ENCODE data around the gene ADCY6.

DNA sequence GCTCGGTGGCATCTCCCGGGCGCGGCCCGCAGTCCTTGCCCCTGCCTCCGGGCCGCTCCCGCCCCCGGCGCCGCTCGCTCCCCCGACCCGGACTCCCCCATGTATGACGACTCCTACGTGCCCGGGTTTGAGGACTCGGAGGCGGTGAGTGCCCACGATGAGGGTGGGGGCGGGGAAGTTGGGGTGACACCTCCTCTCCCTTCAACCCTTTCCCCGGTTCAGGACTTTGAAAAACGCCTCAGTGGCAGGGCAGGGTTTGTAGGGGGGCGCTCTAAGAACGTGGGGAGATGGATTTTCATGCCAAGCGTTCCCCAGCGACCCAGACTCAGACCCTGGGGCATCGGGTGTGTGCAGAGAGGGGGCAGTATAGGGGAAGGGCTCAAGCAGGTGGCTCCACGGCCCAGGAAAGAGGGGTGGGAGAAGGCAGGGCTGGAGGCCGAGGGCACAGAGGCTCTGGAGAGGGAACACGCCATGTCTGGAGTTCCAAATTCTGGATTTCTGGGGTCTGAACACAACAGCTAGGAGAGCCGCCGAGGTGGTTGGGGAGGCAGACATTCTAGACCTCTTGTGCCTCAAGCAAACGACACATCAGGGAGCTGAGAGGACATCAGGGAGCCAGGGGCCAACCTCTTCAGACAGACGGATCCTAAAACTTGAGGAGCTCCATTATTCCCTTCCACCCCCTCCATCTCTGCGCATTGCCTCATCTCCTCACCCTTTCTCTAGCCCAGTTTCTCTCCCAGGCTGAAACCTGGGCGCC is 30.1 kb upstream of the ADCY6 start:
- TF ChIP-seq, protein P1, sequence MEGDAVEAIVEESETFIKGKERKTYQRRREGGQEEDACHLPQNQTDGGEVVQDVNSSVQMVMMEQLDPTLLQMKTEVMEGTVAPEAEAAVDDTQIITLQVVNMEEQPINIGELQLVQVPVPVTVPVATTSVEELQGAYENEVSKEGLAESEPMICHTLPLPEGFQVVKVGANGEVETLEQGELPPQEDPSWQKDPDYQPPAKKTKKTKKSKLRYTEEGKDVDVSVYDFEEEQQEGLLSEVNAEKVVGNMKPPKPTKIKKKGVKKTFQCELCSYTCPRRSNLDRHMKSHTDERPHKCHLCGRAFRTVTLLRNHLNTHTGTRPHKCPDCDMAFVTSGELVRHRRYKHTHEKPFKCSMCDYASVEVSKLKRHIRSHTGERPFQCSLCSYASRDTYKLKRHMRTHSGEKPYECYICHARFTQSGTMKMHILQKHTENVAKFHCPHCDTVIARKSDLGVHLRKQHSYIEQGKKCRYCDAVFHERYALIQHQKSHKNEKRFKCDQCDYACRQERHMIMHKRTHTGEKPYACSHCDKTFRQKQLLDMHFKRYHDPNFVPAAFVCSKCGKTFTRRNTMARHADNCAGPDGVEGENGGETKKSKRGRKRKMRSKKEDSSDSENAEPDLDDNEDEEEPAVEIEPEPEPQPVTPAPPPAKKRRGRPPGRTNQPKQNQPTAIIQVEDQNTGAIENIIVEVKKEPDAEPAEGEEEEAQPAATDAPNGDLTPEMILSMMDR (IDR thresholded peaks at IDR 0.05; ENCODE audit: insufficient read depth, low read depth, low read length): no peak
- TF ChIP-seq EZH2 (IDR thresholded peaks at IDR 0.05; ENCODE audit: insufficient read depth, low read length): no peak
